Activated CD8-positive, alpha-beta memory T cell treated with anti-CD3 and anti-CD28 coated beads, Interleukin-2, amount 50 U/mL, for 48 hours (primary cell): ENCODE results near the gene KRT6A.
"Not testable (repeated sequence)": the region's sequence is repeated elsewhere in the genome, so short reads cannot be mapped to it uniquely, and the experiment has no call there.

Experiments used
- DNase-seq: peaks from one replicate; pipeline ENCODE4 v3.0.0-alpha.2; 2020

KRT6A gene

GRCh38 chr12:52499806-52500560 is 6.9 kb upstream of the KRT6A start:
- no peak for DNase-seq

GRCh38 chr12:52498946-52499345 is 5.9 kb upstream of the KRT6A start:
- DNase-seq = no peak

- no peak for DNase-seq
Observed at GRCh38 chr12:52497975-52498374, 4.9 kb upstream of the KRT6A start.

GRCh38 chr12:52496590-52497071 is 3.6 kb upstream of the KRT6A start:
- DNase-seq = no peak

GRCh38 chr12:52496054-52496453 is 3.0 kb upstream of the KRT6A start:
- DNase-seq = no peak

- no peak for DNase-seq
Observed at GRCh38 chr12:52495389-52495788, 2.3 kb upstream of the KRT6A start.

GRCh38 chr12:52494518-52494917 is 1.5 kb upstream of the KRT6A start:
- DNase-seq = no peak

GRCh38 chr12:52494100-52494499 is 1.0 kb upstream of the KRT6A start:
- DNase-seq = no peak

GRCh38 chr12:52492405-52492804 is 652 bp downstream of the KRT6A start:
- DNase-seq = not testable (repeated sequence)

- DNase-seq = not testable (repeated sequence)
Observed at GRCh38 chr12:52491495-52491894, 1.6 kb downstream of the KRT6A start.

- no peak for DNase-seq
Observed at GRCh38 chr12:52488736-52489135, 4.3 kb downstream of the KRT6A start.

- not testable (repeated sequence) for DNase-seq
Observed at GRCh38 chr12:52487744-52488443, 5.2 kb downstream of the KRT6A start.

GRCh38 chr12:52487211-52487610 is 5.8 kb downstream of the KRT6A start:
- DNase-seq = no peak

GRCh38 chr12:52486166-52487105 is 6.6 kb downstream of the KRT6A start:
- no peak for DNase-seq

- no peak for DNase-seq
Observed at GRCh38 chr12:52480073-52480472, 13.0 kb downstream of the KRT6A start.

GRCh38 chr12:52477651-52478050 is 15.4 kb downstream of the KRT6A start:
- no peak for DNase-seq

GRCh38 chr12:52474212-52474611 is 18.8 kb downstream of the KRT6A start:
- no peak for DNase-seq

- DNase-seq = no peak
Observed at GRCh38 chr12:52473768-52474167, 19.3 kb downstream of the KRT6A start, which contains the start of gene KRT6C. TSS of gene KRT6C (minus strand) at chr12:52473805. CDS start at chr12:52473737, 68 bp downstream.

GRCh38 chr12:52469853-52470252 is 23.2 kb downstream of the KRT6A start:
- no peak for DNase-seq

- no peak for DNase-seq
Observed at GRCh38 chr12:52464897-52465296, 28.2 kb downstream of the KRT6A start.

- DNase-seq = no peak
Observed at GRCh38 chr12:52461693-52462092, 31.4 kb downstream of the KRT6A start.

GRCh38 chr12:52458861-52459260 is 34.2 kb downstream of the KRT6A start:
- no peak for DNase-seq

GRCh38 chr12:52455821-52456220 is 37.2 kb downstream of the KRT6A start:
- DNase-seq = no peak
